Activated CD4-positive, alpha-beta T cell treated with anti-CD3 and anti-CD28 coated beads for 36 hours (primary cell): ENCODE data around the gene GRAP2. TPM values are rescaled to one million over a fixed set of nuclear protein-coding genes. Genes with fewer than 3 reads are reported as not detected.
"Not testable (repeated sequence)": the region's sequence is repeated elsewhere in the genome, so short reads cannot be mapped to it uniquely, and the experiment has no call there.

Experiments used
- ATAC-seq: fragments of 200-7000 bp; cut with Tn5 transposase; one replicate; pipeline ENCODE4 v1.10.0; 2021; ENCODE audit warnings: mild to moderate bottlenecking, moderate library complexity
- CTCF ChIA-PET: fragments of 350-600 bp; sonication (Branson Sonifier 250); formaldehyde crosslinking; loops from one replicate; lab custom pipeline; 2021; ENCODE audit warnings: antibody characterized with exemption; lab: Charles Lee
- POLR2A ChIA-PET: fragments of 350-600 bp; sonication (Branson Sonifier 250); formaldehyde crosslinking; loops from one replicate; lab custom pipeline; 2021; ENCODE audit warnings: antibody characterized with exemption, inconsistent platforms; lab: Charles Lee
- DNase-seq: peaks from one replicate; pipeline ENCODE4 v3.0.0-alpha.2; 2020
- H3K27ac Mint-ChIP-seq: one replicate; pipeline ENCODE4 v1.8.0; 2021; ENCODE audit warnings: mixed read lengths
- H3K27me3 Mint-ChIP-seq: one replicate; pipeline ENCODE4 v1.8.0; 2021; ENCODE audit warnings: mixed read lengths
- H3K36me3 Mint-ChIP-seq: one replicate; pipeline ENCODE4 v1.8.0; 2021; ENCODE audit warnings: low read depth, mixed read lengths
- H3K4me1 Mint-ChIP-seq: one replicate; pipeline ENCODE4 v1.8.0; 2021; ENCODE audit warnings: mixed read lengths
- H3K4me3 Mint-ChIP-seq: one replicate; pipeline ENCODE4 v1.8.0; 2021; ENCODE audit warnings: mild to moderate bottlenecking, moderate library complexity, mixed read lengths
- H3K9me3 Mint-ChIP-seq: one replicate; pipeline ENCODE4 v1.8.0; 2021; ENCODE audit warnings: low read depth, mixed read lengths
- intact Hi-C, 2 experiments: fragments of 100-400 bp; cut with DNase I in 1 of 2; cut with micrococcal nuclease in 1 of 2; formaldehyde crosslinking; loops; one replicate each; pipeline versions ENCODE4 v1.14.2 to v1.15.1; 2022 to 2024; cut with DNase I, micrococcal nuclease
- total RNA-seq, 2 experiments: library from RNA; stranded (reverse); gene quantifications; one replicate each; pipeline ENCODE4 v1.2.3, GENCODE V29; 2021

Gene GRAP2
- total RNA-seq, 2 experiments from 2014 or later: 40.6 to 45.5 TPM

GRCh38 chr22:39901565-39902146 lies 772 bp downstream of the GRAP2 start:
- DNase-seq: no peak

GRCh38 chr22:39904024-39904423 lies 3.1 kb downstream of the GRAP2 start:
- H3K4me3 Mint-ChIP-seq: peak overlapping the region; percentile 86
- ATAC-seq, H3K36me3 Mint-ChIP-seq, POLR2A ChIA-PET, H3K9me3 Mint-ChIP-seq, H3K27me3 Mint-ChIP-seq, DNase-seq: not testable (repeated sequence)
- peaks cover 42% of the 10 kb centered on the region for H3K4me1 Mint-ChIP-seq
- peak overlapping the region; percentile 100 for H3K27ac Mint-ChIP-seq
- intact Hi-C loops: loop anchor here (2.0 to 10.0 kb wide), 3 partner anchors 159 to 369 kb away; partner anchors contain the start of gene RPS19BP1 (in 1 of the 2)
- CTCF ChIA-PET: interaction anchor here (0.8 to 3.7 kb wide), 4 partner anchors 12 to 31 kb away, joined by 3 to 23 read pairs (median 6); no protein-coding TSS in a partner anchor

More at GRCh38 chr22:39901565-39902146, 772 bp downstream of the GRAP2 start:
- Mint-ChIP-seq H3K36me3 (peaks cover 8% of the 10 kb centered on the region), H3K9me3 (no peaks in the 10 kb centered on the region), H3K4me3 (peak overlapping the region; percentile 86), H3K27ac (peak overlapping the region; percentile 100), H3K4me1 (peaks cover 27% of the 10 kb centered on the region), H3K27me3 (no peaks in the 10 kb centered on the region)
- intact Hi-C loops: loop anchor here in 1 of 2 experiments (2.0 to 10.0 kb wide), 5 partner anchors 25 to 367 kb away; partner anchors contain the start of genes RPS19BP1 and TMA7B
- POLR2A ChIA-PET: no interaction called here
- no peak for ATAC-seq
- CTCF ChIA-PET: interaction anchor here (1.6 kb wide), 1 partner anchor 10 kb away, joined by 5 read pairs; no protein-coding TSS in a partner anchor

GRCh38 chr22:39904862-39905261 lies 4.0 kb downstream of the GRAP2 start:
- H3K36me3 Mint-ChIP-seq: peaks cover 8% of the 10 kb centered on the region
- peak overlapping the region; percentile 100 for H3K27ac Mint-ChIP-seq
- H3K27me3 Mint-ChIP-seq: no peaks in the 10 kb centered on the region
- CTCF ChIA-PET: interaction anchor here (0.6 to 3.7 kb wide), 8 partner anchors 11 to 302 kb away, joined by 3 to 23 read pairs (median 6); no protein-coding TSS in a partner anchor
- no peak for ATAC-seq
- POLR2A ChIA-PET: interaction anchor here (1.7 kb wide), 1 partner anchor 13 kb away, joined by 7 read pairs; no protein-coding TSS in a partner anchor
- H3K4me1 Mint-ChIP-seq: peaks cover 47% of the 10 kb centered on the region
- no peaks in the 10 kb centered on the region for H3K9me3 Mint-ChIP-seq
- intact Hi-C loops: loop anchor here (2.0 to 10.0 kb wide), 5 partner anchors 160 to 588 kb away; partner anchors contain the start of genes RPS19BP1 (in 2 of the 2) and RPL3 (in 1 of the 2)
- H3K4me3 Mint-ChIP-seq: peak overlapping the region; percentile 86
- DNase-seq: no peak

- peak overlapping the region; percentile 86 for H3K4me3 Mint-ChIP-seq
Measured at GRCh38 chr22:39905687-39906086, 4.8 kb downstream of the GRAP2 start.

GRCh38 chr22:39906207-39906606 lies 5.3 kb downstream of the GRAP2 start:
- intact Hi-C loops: loop anchor here (1.0 to 10.0 kb wide), 6 partner anchors 14 to 589 kb away; partner anchors contain the start of genes RPS19BP1 (in 2 of the 2) and RPL3 (in 1 of the 2)
- ChIA-PET CTCF (interaction anchor here (0.6 to 3.7 kb wide), 12 partner anchors 11 to 134 kb away, joined by 3 to 23 read pairs (median 3); no protein-coding TSS in a partner anchor), POLR2A (interaction anchor here (0.6 to 1.7 kb wide), 6 partner anchors 9 to 95 kb away, joined by 3 to 7 read pairs (median 3); no protein-coding TSS in a partner anchor)
- Mint-ChIP-seq H3K27ac (peak overlapping the region; percentile 100), H3K27me3 (no peaks in the 10 kb centered on the region), H3K9me3 (peaks cover 3% of the 10 kb centered on the region), H3K4me3 (peak overlapping the region; percentile 86), H3K4me1 (peaks cover 50% of the 10 kb centered on the region), H3K36me3 (peaks cover 8% of the 10 kb centered on the region)
- DNase-seq (no peak), ATAC-seq (peak; percentile 28)

More at GRCh38 chr22:39905687-39906086, 4.8 kb downstream of the GRAP2 start:
- H3K4me1 Mint-ChIP-seq: peaks cover 47% of the 10 kb centered on the region
- POLR2A ChIA-PET: interaction anchor here (1.7 kb wide), 1 partner anchor 12 kb away, joined by 7 read pairs; no protein-coding TSS in a partner anchor
- CTCF ChIA-PET: interaction anchor here (0.7 to 3.7 kb wide), 8 partner anchors 11 to 134 kb away, joined by 3 to 23 read pairs (median 4); no protein-coding TSS in a partner anchor
- H3K27ac Mint-ChIP-seq: peak overlapping the region; percentile 100
- DNase-seq: peak; percentile 50
- ATAC-seq: peak; percentile 27
- peaks cover 3% of the 10 kb centered on the region for H3K9me3 Mint-ChIP-seq
- intact Hi-C loops: loop anchor here (1.0 to 10.0 kb wide), 7 partner anchors 15 to 588 kb away; partner anchors contain the start of genes RPS19BP1 (in 2 of the 2) and RPL3 (in 1 of the 2)
- peaks cover 8% of the 10 kb centered on the region for H3K36me3 Mint-ChIP-seq
- no peaks in the 10 kb centered on the region for H3K27me3 Mint-ChIP-seq

- DNase-seq (peak; percentile 76), ATAC-seq (no peak)
- peaks cover 3% of the 10 kb centered on the region for H3K36me3 Mint-ChIP-seq
- H3K4me3 Mint-ChIP-seq: peak overlapping the region; percentile 86
- H3K9me3 Mint-ChIP-seq: peaks cover 3% of the 10 kb centered on the region
- intact Hi-C loops: loop anchor here (2.0 to 10.0 kb wide), 5 partner anchors 66 to 590 kb away; partner anchors contain the start of genes RPS19BP1 (in 2 of the 2) and RPL3 (in 1 of the 2)
- H3K4me1 Mint-ChIP-seq: peaks cover 58% of the 10 kb centered on the region
- H3K27me3 Mint-ChIP-seq: no peaks in the 10 kb centered on the region
- peak overlapping the region; percentile 100 for H3K27ac Mint-ChIP-seq
- ChIA-PET POLR2A (interaction anchor here (1.1 to 1.5 kb wide), 3 partner anchors 14 to 26 kb away, joined by 3 to 7 read pairs (median 4); no protein-coding TSS in a partner anchor), CTCF (interaction anchor here (0.6 to 3.7 kb wide), 7 partner anchors 11 to 372 kb away, joined by 3 to 23 read pairs (median 3); no protein-coding TSS in a partner anchor)
Measured at GRCh38 chr22:39907047-39907446, 6.2 kb downstream of the GRAP2 start.

- H3K27ac Mint-ChIP-seq: peak overlapping the region; percentile 100
- DNase-seq (no peak), ATAC-seq (peak; percentile 13)
- ChIA-PET POLR2A (interaction anchor here (1.1 to 1.5 kb wide), 3 partner anchors 18 to 136 kb away, joined by 3 to 7 read pairs (median 4); no protein-coding TSS in a partner anchor), CTCF (interaction anchor here (0.7 to 2.5 kb wide), 8 partner anchors 10 to 438 kb away, joined by 3 to 11 read pairs (median 6); no protein-coding TSS in a partner anchor)
- peaks cover 3% of the 10 kb centered on the region for H3K9me3 Mint-ChIP-seq
- peaks cover 2% of the 10 kb centered on the region for H3K36me3 Mint-ChIP-seq
- H3K4me3 Mint-ChIP-seq: peak overlapping the region; percentile 86
- H3K27me3 Mint-ChIP-seq: no peaks in the 10 kb centered on the region
- intact Hi-C loops: loop anchor here (2.0 to 10.0 kb wide), 6 partner anchors 53 to 590 kb away; partner anchors contain the start of genes RPS19BP1 (in 2 of the 2), RPL3 (in 1 of the 2) and TMA7B (in 1 of the 2)
- H3K4me1 Mint-ChIP-seq: peaks cover 64% of the 10 kb centered on the region
Measured at GRCh38 chr22:39907605-39908097, 6.8 kb downstream of the GRAP2 start.

GRCh38 chr22:39908136-39908535 lies 7.3 kb downstream of the GRAP2 start:
- Mint-ChIP-seq H3K9me3 (peaks cover 3% of the 10 kb centered on the region), H3K27me3 (no peaks in the 10 kb centered on the region), H3K4me3 (peak overlapping the region; percentile 86), H3K36me3 (peaks cover 1% of the 10 kb centered on the region), H3K27ac (peak overlapping the region; percentile 100), H3K4me1 (peaks cover 69% of the 10 kb centered on the region)
- DNase-seq: peak; percentile 49
- POLR2A ChIA-PET: interaction anchor here (1.1 to 1.5 kb wide), 4 partner anchors 12 to 136 kb away, joined by 3 to 8 read pairs (median 6); no protein-coding TSS in a partner anchor
- intact Hi-C loops: loop anchor here (2.0 to 10.0 kb wide), 5 partner anchors 53 to 591 kb away; partner anchors contain the start of genes RPS19BP1 (in 2 of the 2), RPL3 (in 1 of the 2) and TMA7B (in 1 of the 2)
- CTCF ChIA-PET: interaction anchor here (0.7 to 2.5 kb wide), 9 partner anchors 10 to 438 kb away, joined by 3 to 11 read pairs (median 5); no protein-coding TSS in a partner anchor
- ATAC-seq: no peak

GRCh38 chr22:39908737-39909136 lies 7.9 kb downstream of the GRAP2 start:
- Mint-ChIP-seq H3K27me3 (no peaks in the 10 kb centered on the region), H3K36me3 (peaks cover 1% of the 10 kb centered on the region), H3K4me1 (peaks cover 75% of the 10 kb centered on the region), H3K9me3 (peaks cover 3% of the 10 kb centered on the region), H3K4me3 (peak overlapping the region; percentile 86), H3K27ac (peak overlapping the region; percentile 100)
- ATAC-seq (peak; percentile 50), DNase-seq (peak; percentile 71)
- CTCF ChIA-PET: interaction anchor here (1.2 to 2.5 kb wide), 11 partner anchors 9 to 374 kb away, joined by 3 to 11 read pairs (median 3); no protein-coding TSS in a partner anchor
- POLR2A ChIA-PET: interaction anchor here (0.6 to 1.5 kb wide), 4 partner anchors 12 to 135 kb away, joined by 3 to 8 read pairs (median 6); no protein-coding TSS in a partner anchor
- intact Hi-C loops: loop anchor here (1.0 to 10.0 kb wide), 6 partner anchors 9 to 591 kb away; partner anchors contain the start of genes RPS19BP1 (in 2 of the 2), RPL3 (in 1 of the 2) and TMA7B (in 1 of the 2)
